ENCODE measurements around the gene SPOCK1.

- TF ChIP-seq EZH2phosphoT487 (IDR thresholded peaks at IDR 0.05; ENCODE audit: unreplicated experiment) (no peak), CTCF (conservative IDR thresholded peaks at IDR 0.05; ENCODE audit: low read depth in 2 of 2) (no peak)
Measured at GRCh38 chr5:137252512-137252911, 246.6 kb downstream of the SPOCK1 start.

Measured in GM23338 (cell line).